ENCODE results near the gene CAPN7.

GRCh38 chr3:15159501-15160136 lies 46.4 kb upstream of the CAPN7 start:
- TF ChIP-seq POLR2AphosphoS5 (IDR thresholded peaks at IDR 0.05; ENCODE audit: borderline replicate concordance, low read depth, low read length) (no peak), EZH2 (IDR thresholded peaks at IDR 0.05) (no peak)
